Astrocyte (in vitro differentiated cells and primary cell): ENCODE measurements around the gene ITLN1. TPM values are rescaled to one million over a fixed set of nuclear protein-coding genes. Genes with fewer than 3 reads are reported as not detected.

Experiments
- DNase-seq: peaks from one replicate; pipeline ENCODE4 v3.0.0-alpha.2; 2010; ENCODE audit warnings: low read depth
- FAIRE-seq: peaks from 2 replicates; lab custom pipeline; 2011; peaks lifted over from hg19 to GRCh38; lab: Jason Lieb, UNC
- H2AFZ ChIP-seq: 2 replicates; pipeline ENCODE4 v1.6.0; 2012; ENCODE audit warnings: low read depth, low read length, inconsistent platforms
- H3K27ac ChIP-seq: 2 replicates; pipeline ENCODE4 v1.5.1; 2011; ENCODE audit warnings: low read depth, low read length, inconsistent platforms
- H3K27me3 ChIP-seq: 2 replicates; pipeline ENCODE4 v1.6.0; 2011; ENCODE audit warnings: low read length, inconsistent platforms; ENCODE audit not compliant: insufficient read depth
- H3K36me3 ChIP-seq: 2 replicates; pipeline ENCODE4 v1.5.1; 2011; ENCODE audit warnings: low read length, inconsistent platforms; ENCODE audit not compliant: insufficient read depth
- H3K4me1 ChIP-seq: 2 replicates; pipeline ENCODE4 v1.5.1; 2011; ENCODE audit warnings: low read length, inconsistent platforms; ENCODE audit not compliant: insufficient read depth
- H3K4me2 ChIP-seq: 2 replicates; pipeline ENCODE4 v1.6.0; 2012; ENCODE audit warnings: low read length, inconsistent platforms
- H3K4me3 ChIP-seq: 2 replicates; pipeline ENCODE4 v1.5.1; 2011; ENCODE audit warnings: low read depth, mild to moderate bottlenecking, low read length, inconsistent platforms; ENCODE audit not compliant: insufficient read depth
- H3K79me2 ChIP-seq: 2 replicates; pipeline ENCODE4 v1.6.0; 2012; ENCODE audit warnings: mild to moderate bottlenecking, low read length, inconsistent platforms; ENCODE audit not compliant: insufficient read depth
- H3K9ac ChIP-seq: 2 replicates; pipeline ENCODE4 v1.6.0; 2012; ENCODE audit warnings: mild to moderate bottlenecking, low read length, inconsistent platforms
- H3K9me3 ChIP-seq: 2 replicates; pipeline ENCODE4 v1.5.1; 2012; ENCODE audit warnings: low read depth, mild to moderate bottlenecking, low read length, inconsistent platforms; ENCODE audit not compliant: insufficient read depth
- H4K20me1 ChIP-seq: 2 replicates; pipeline ENCODE4 v1.6.0; 2012; ENCODE audit warnings: low read length, inconsistent platforms; ENCODE audit not compliant: insufficient read depth
- H3K27ac Mint-ChIP-seq: one replicate; pipeline ENCODE4 v1.8.0; 2021; ENCODE audit warnings: mild to moderate bottlenecking, mixed read lengths; ENCODE audit not compliant: unreplicated experiment
- H3K27me3 Mint-ChIP-seq: one replicate; pipeline ENCODE4 v1.8.0; 2021; ENCODE audit warnings: low read depth, mixed read lengths; ENCODE audit not compliant: unreplicated experiment
- H3K36me3 Mint-ChIP-seq: one replicate; pipeline ENCODE4 v1.8.0; 2021; ENCODE audit warnings: low read depth, mixed read lengths; ENCODE audit not compliant: unreplicated experiment
- H3K4me1 Mint-ChIP-seq: one replicate; pipeline ENCODE4 v1.8.0; 2021; ENCODE audit warnings: low read depth, mixed read lengths; ENCODE audit not compliant: unreplicated experiment
- H3K4me3 Mint-ChIP-seq: one replicate; pipeline ENCODE4 v1.8.0; 2021; ENCODE audit warnings: mild to moderate bottlenecking, moderate library complexity, mixed read lengths; ENCODE audit not compliant: unreplicated experiment
- H3K9me3 Mint-ChIP-seq: one replicate; pipeline ENCODE4 v1.8.0; 2021; ENCODE audit warnings: mild to moderate bottlenecking, mixed read lengths; ENCODE audit not compliant: unreplicated experiment
- CTCF ChIP-seq: IDR thresholded peaks from 2 replicates; pipeline ENCODE4 v1.5.1; 2011; ENCODE audit warnings: low read depth, mild to moderate bottlenecking, inconsistent platforms, low read length, moderate library complexity; ENCODE audit not compliant: insufficient read depth
- EZH2 ChIP-seq: IDR thresholded peaks from 2 replicates; pipeline ENCODE4 v1.6.1; 2012; ENCODE audit warnings: mild to moderate bottlenecking, low read length, inconsistent platforms; ENCODE audit not compliant: insufficient read depth
- total RNA-seq: library from RNA; stranded (reverse); gene quantifications from 2 replicates; pipeline ENCODE4 v1.2.1, GENCODE V29; 2021

Gene ITLN1
- total RNA-seq, 1 donor from 2014 or later = not detected

GRCh38 chr1:160839746-160840145 is 45.2 kb downstream of the ITLN1 start:
- Histone ChIP-seq H3K79me2 (no peaks in the 10 kb centered on the region), H3K9ac (no peak overlapping the region), H3K4me1 (peaks cover 3% of the 10 kb centered on the region), H3K27me3 (no peaks in the 10 kb centered on the region), H2AFZ (no peak overlapping the region), H3K36me3 (no peaks in the 10 kb centered on the region), H3K27ac (no peak overlapping the region), H3K4me3 (no peak overlapping the region), H3K9me3 (no peaks in the 10 kb centered on the region), H4K20me1 (no peaks in the 10 kb centered on the region), H3K4me2 (no peak overlapping the region)
- Mint-ChIP-seq H3K4me1 (peaks cover 3% of the 10 kb centered on the region), H3K27ac (no peak overlapping the region), H3K4me3 (no peak overlapping the region), H3K36me3 (no peaks in the 10 kb centered on the region), H3K9me3 (no peaks in the 10 kb centered on the region), H3K27me3 (peaks cover 36% of the 10 kb centered on the region)
- DNase-seq = no peak
- FAIRE-seq = no peak
- TF ChIP-seq EZH2 (no peak), CTCF (no peak)

GRCh38 chr1:160838888-160839287 is 46.1 kb downstream of the ITLN1 start:
- H3K9ac ChIP-seq = no peak overlapping the region
- FAIRE-seq = no peak

More at GRCh38 chr1:160838888-160839287, 46.1 kb downstream of the ITLN1 start:
- Histone ChIP-seq H3K4me1 (peaks cover 3% of the 10 kb centered on the region), H2AFZ (no peak overlapping the region), H3K36me3 (no peaks in the 10 kb centered on the region), H3K4me3 (no peak overlapping the region), H4K20me1 (no peaks in the 10 kb centered on the region), H3K27me3 (no peaks in the 10 kb centered on the region), H3K4me2 (no peak overlapping the region), H3K79me2 (no peaks in the 10 kb centered on the region), H3K9me3 (no peaks in the 10 kb centered on the region), H3K27ac (no peak overlapping the region)
- peaks cover 38% of the 10 kb centered on the region for H3K27me3 Mint-ChIP-seq
- H3K4me3 Mint-ChIP-seq = no peak overlapping the region
- no peaks in the 10 kb centered on the region for H3K9me3 Mint-ChIP-seq
- no peak for DNase-seq
- no peaks in the 10 kb centered on the region for H3K36me3 Mint-ChIP-seq
- H3K27ac Mint-ChIP-seq = no peak overlapping the region
- TF ChIP-seq CTCF (no peak), EZH2 (no peak)
- peaks cover 3% of the 10 kb centered on the region for H3K4me1 Mint-ChIP-seq
